Stimulated activated CD4-positive, alpha-beta T cell treated with anti-CD3 and anti-CD28 coated beads, Interleukin-1b, Interleukin-23, amount 100 ng/mL, for 24 hours (primary cell): ENCODE results near the gene SHISAL1.

Experiments used
- DNase-seq, 4 experiments: peaks; one replicate each; pipeline ENCODE4 v3.0.0-alpha.2; 2020; ENCODE audit warnings: low read depth in 4 of 4, low spot score in 1 of 4

SHISAL1 gene

DNA sequence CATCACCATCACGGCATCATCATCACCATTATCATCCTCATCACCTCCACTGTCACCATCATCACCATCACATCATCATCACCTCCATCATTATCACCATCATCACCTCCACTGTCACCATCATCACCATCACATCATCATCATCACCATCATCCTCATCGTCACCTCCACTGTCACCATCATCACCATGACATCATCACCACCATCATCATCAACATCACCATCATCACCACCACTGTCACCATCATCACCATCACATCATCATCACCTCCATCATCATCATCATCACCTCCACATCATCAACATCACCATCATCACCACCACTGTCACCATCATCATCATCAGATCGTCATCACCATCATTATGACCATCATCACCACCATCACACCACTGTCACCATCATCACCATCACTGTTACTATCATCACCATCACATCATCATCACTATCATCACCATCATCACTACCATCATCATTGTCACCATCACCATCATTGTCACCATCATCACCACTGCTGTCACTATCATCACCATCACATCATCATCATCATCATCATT is 99.2 kb downstream of the SHISAL1 start:
- DNase-seq: no peak

DNA sequence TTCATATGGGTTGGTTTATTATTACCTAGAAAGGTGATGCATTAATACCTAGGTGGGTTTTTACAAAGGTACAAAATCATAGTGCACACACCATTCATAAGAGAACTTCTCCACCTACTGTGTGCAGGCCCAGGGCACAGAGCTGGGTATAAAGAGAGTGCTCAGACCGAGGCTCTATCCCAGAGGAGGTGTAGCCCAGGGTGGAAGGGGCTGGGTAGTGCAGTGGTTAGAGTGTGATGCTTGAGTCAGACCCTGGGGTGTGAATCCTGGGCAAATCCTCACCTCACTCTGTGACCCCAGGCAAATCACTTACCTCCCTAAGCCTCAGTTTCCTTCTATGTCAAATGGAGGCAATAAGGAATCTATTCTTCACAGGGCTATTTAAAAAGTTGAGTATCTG is 99.8 kb downstream of the SHISAL1 start:
- no peak for DNase-seq

GRCh38 chr22:44211946-44212930 is 100.5 kb downstream of the SHISAL1 start:
- DNase-seq: no peak

DNA sequence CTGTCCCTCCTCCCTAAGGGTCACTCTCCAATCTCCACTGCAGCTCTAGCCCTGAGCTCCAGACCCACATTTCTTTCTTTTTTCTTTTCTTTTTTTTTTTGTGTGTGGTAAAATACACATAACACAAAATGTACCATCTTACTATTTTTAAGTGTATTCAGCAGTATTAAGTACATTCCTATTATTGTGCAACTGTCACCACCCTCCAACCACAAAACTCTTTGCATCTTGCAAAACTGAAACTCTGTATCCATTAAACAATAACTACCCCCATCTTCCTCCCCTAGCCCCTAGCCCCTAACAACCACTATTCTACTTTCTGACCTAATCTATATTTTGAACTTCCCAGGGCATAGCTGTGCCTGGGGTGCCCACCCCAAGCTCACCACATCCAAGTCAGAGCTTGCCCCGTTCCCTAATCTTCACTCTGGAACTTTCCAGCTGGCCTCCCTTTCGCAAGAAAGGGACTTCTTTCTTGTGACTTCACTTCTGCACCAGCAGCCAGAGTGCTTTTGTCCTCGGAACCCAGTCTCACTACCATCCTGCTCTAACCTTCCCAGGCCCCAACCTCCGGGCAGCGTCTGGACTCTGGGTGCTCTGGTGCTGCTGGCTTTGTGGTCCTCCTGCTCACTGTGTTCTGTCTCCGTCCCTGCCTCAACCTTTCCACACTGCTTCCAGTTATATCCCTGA is 101.3 kb downstream of the SHISAL1 start:
- no peak for DNase-seq

- no peak for DNase-seq
Measured at GRCh38 chr22:44210722-44211121, 102.0 kb downstream of the SHISAL1 start.

GRCh38 chr22:44209343-44209742 is 103.4 kb downstream of the SHISAL1 start:
- no peak for DNase-seq

DNA sequence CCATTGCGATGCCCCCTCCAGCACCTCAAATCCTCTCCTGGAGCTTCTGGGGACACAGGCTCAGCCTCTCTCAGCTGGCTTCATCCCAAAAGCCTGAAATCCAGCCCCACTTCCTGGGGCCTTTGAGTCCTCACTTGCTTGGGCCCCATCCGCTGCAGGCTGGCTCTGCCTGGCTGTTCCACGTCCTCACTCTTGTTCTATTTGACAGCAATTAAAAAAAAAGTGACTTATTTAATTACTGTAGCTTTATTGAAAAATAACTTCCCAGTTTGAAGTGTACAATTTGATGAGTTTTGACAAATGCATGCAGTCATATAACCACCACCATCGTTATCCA is 104.8 kb downstream of the SHISAL1 start:
- DNase-seq: no peak

GRCh38 chr22:44207173-44207980 is 105.4 kb downstream of the SHISAL1 start:
- DNase-seq: no peak

- no peak for DNase-seq
Measured at GRCh38 chr22:44206696-44207095, 106.1 kb downstream of the SHISAL1 start.

DNA sequence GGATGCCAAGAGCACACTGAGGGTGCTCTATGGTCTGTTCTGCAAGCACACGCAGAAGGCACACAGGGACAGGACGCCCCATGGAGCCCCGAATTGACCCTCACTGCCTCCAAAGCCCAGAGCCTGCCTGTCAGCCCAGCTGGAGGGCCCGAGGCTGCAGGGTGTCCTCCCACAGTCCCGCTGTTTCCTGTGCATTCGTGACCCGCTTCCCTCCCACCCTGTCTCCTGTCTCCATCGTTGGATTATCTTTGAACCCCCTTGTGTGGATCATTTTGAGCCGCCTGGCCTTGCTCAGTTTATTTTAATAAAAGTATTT is 106.5 kb downstream of the SHISAL1 start:
- no peak for DNase-seq

DNA sequence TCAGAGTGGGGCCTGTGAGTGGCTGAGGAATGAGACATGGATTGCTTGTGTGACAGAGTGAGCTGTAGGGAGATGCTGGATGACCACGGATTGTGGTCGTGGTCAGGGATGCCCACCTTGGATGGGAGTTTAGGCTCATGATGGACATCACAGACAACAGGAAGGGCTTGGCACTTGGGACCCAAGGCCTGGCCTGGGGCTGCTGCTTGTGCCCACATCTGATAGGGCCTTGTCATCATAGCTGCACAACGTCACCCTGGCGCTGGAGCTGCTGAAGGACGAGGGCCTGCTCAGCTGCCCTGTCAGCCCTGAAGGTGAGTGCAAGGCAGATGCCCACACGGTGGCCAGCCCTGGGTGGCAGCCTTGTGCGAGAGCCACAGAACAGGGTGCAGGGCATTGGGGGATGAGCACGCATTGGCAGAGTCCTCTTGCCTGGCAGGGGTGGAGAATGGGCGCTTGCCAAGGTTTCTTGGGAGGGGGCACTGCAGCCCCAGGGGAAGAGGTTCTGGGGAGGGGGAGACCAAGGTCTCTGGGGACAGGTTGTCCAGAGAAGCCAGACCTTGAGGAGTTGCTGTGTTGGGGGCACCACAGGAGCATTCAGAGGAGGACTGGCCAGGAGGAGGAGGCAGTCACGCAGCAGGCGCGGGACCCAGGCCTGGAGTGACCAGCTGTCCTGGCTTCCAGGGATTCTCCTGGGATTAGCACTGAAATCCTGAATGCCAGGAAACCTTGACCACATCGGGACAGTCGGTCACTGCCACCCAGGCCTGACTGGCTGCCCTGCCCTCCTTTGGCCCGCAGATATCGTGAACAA is 107.0 kb downstream of the SHISAL1 start:
- DNase-seq: no peak

DNA sequence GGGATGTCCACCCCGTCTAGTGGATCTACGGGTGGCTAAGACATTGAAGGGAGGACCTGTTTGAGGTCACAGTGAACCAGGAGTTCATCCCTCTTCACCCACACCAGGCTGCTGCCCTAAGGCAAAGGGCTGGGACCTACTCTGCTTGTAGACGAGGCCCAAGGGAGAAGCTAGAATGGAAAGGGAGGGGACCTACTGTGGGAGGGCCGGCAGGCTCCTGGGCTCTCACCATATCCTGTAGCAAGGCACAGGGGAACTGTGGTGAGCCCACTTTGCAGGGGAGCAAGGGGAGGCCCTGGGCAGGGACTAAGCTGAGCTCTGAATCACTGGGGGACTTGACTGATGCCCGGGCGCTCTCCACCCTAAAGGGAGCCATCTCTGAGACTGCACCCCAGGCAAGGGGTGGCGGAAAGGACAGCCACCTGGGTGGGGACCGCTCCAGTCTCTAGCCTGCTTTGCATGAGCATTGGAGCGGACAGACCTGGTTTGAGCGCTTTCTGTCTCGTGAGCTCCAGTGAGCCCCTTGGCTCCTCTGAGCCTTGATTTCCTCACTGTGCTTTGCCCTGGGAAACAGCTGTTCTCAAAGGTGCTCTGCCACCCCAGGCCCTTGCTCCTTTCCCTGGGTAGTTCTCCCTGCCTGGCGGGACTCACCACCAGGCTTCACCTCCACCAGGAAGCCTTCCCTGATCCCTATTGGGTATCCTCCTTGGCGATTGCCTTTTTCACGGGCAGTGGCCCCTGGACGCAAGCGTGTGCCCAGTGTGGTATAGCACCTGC is 107.8 kb downstream of the SHISAL1 start:
- no peak for DNase-seq

GRCh38 chr22:44203203-44203602 is 109.5 kb downstream of the SHISAL1 start:
- no peak for DNase-seq

- DNase-seq: no peak
Measured at GRCh38 chr22:44202261-44202789, 110.4 kb downstream of the SHISAL1 start.

DNA sequence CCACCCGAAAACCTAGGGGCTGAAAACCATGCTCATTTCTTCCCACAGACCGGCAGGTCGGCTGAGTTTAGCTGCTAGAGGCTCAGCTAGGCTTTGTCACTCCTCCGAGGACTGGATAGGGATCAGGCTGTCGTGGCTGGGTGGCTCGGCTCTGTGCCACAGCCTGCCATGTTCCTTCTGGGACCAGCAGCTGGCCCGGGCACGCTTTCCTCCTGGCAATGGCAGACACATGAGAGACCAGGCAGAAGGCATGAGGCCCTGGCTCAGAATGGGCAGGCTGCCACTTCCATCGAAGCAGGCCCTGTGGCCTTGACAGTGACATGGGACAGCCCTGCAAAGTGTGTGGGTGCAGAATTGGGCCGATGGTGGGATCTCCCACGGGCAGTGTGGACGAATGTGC is 111.1 kb downstream of the SHISAL1 start:
- DNase-seq: no peak

- DNase-seq: no peak
Measured at GRCh38 chr22:44200855-44201550, 111.7 kb downstream of the SHISAL1 start.

DNA sequence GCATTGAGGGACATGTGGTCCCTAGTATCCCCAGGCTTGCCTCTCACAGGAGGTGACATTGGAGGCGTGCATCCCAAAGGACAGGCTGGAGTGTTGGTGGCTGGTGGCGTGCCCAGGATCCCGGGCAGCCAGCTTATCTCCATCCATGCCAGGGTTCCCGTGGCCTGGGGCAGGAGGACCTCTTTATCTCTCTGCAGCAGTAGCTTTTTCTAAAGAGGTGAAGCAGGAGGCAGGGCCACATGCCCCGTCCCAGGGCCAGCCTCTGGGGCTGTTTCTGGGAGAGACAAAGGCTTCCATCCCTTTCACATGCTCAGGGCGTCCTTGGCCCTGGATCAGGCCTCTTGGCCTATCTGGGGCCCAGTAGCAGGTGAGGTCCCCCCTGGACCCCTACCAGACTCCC is 112.3 kb downstream of the SHISAL1 start:
- no peak for DNase-seq

DNA sequence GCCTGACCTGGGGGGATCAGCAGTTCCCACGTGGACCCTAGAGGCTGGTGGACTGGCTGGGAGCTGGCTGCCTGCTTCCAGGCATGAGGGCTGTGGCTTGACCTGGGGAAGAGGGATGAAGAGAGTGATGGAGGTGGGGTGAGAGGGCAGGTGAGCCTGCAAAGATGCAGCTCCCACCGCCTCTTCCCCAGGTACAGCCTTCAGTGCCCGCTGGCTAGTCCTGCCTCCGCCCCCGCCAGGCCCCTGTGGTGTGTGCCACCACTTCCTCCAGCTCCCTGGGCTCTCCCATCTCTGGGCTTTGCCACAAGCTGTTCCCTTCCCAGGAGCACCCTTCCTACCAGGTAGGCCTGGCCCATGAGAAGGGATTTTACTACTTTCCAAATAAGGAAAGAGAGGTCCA is 112.9 kb downstream of the SHISAL1 start:
- DNase-seq: no peak

GRCh38 chr22:44199164-44199563 is 113.6 kb downstream of the SHISAL1 start:
- DNase-seq: no peak
